A673 (cell line): ENCODE results near the gene SLIT1. TPM values are rescaled to one million over a fixed set of nuclear protein-coding genes. Genes with fewer than 3 reads are reported as not detected.
A peak's percentile ranks its signal among the peaks of the same experiment; 100 is the strongest.

ENCODE experiments used
- BruUV-seq: library from RNA; stranded (reverse); fragments of 400-500 nt; replicated peaks from 2 replicates; lab custom pipeline; 2021; lab: Mats Ljungman, UMichigan
- CTCF ChIA-PET: fragments of 300-600 bp; sonication (Branson Sonifier 250); formaldehyde crosslinking; loops from one replicate; lab custom pipeline; 2022; ENCODE audit warnings: antibody characterized with exemption; lab: Charles Lee
- POLR2A ChIA-PET: fragments of 300-600 bp; sonication (Branson Sonifier 250); formaldehyde crosslinking; loops from one replicate; lab custom pipeline; 2022; ENCODE audit warnings: antibody characterized with exemption; ENCODE audit not compliant: low non-redundant PET; lab: Charles Lee
- DNase-seq: peaks from one replicate; pipeline ENCODE4 v3.0.0-alpha.2; 2015; ENCODE audit warnings: low spot score
- H3K27ac ChIP-seq: fragments of 200-600 bp; sonication (generic); 2 replicates; pipeline ENCODE4 v1.5.1; 2016; ENCODE audit warnings: mixed run types, low read depth, mild to moderate bottlenecking, mixed read lengths, antibody characterized with exemption, low read length; ENCODE audit not compliant: poor library complexity, severe bottlenecking
- H3K27me3 ChIP-seq: fragments of 200-600 bp; sonication (generic); replicated peaks from 2 replicates; pipeline ENCODE4 v1.6.1; 2017; ENCODE audit warnings: mixed run types, low read depth, mild to moderate bottlenecking, mixed read lengths, antibody characterized with exemption, low read length; ENCODE audit not compliant: insufficient read depth, poor library complexity
- H3K36me3 ChIP-seq: fragments of 200-600 bp; sonication (generic); 2 replicates; pipeline ENCODE4 v1.6.1; 2016; ENCODE audit warnings: mixed run types, mild to moderate bottlenecking, mixed read lengths, antibody characterized with exemption, low read length; ENCODE audit not compliant: insufficient read depth, poor library complexity, severe bottlenecking
- H3K4me1 ChIP-seq: fragments of 200-600 bp; sonication (generic); 2 replicates; pipeline ENCODE4 v1.6.1; 2017; ENCODE audit warnings: mixed run types, mild to moderate bottlenecking, mixed read lengths, antibody characterized with exemption, low read length; ENCODE audit not compliant: insufficient read depth, poor library complexity, severe bottlenecking
- H3K4me3 ChIP-seq: fragments of 200-600 bp; sonication (generic); 2 replicates; pipeline ENCODE4 v1.5.1; 2016; ENCODE audit warnings: low read depth, mixed run types, mild to moderate bottlenecking, mixed read lengths, low read length; ENCODE audit not compliant: poor library complexity, severe bottlenecking
- H3K9me3 ChIP-seq: fragments of 200-600 bp; sonication (generic); 2 replicates; pipeline ENCODE4 v1.6.1; 2016; ENCODE audit warnings: mixed run types, low read depth, mild to moderate bottlenecking, mixed read lengths, antibody characterized with exemption, low read length; ENCODE audit not compliant: poor library complexity, severe bottlenecking
- EZH2 ChIP-seq: fragments of 200-600 bp; sonication (generic); IDR thresholded peaks from 2 replicates; pipeline ENCODE4 v1.6.1; 2017; ENCODE audit warnings: borderline replicate concordance, low read depth, mild to moderate bottlenecking, mixed read lengths, antibody characterized with exemption, low read length; ENCODE audit not compliant: poor library complexity, severe bottlenecking
- intact Hi-C: fragments of 100-400 bp; cut with micrococcal nuclease; formaldehyde crosslinking; loops from one replicate; pipeline ENCODE4 v1.10.0; 2022; ENCODE audit not compliant: unreplicated experiment
- total RNA-seq: library from RNA; stranded (reverse); gene quantifications from 2 replicates; pipeline ENCODE4 v1.2.3, GENCODE V29; 2021
- TF ChIP-seq, protein P1 (sequence below): fragments of 300-800, 200-600 bp; sonication (generic); conservative IDR thresholded peaks from 2 replicates; pipeline ENCODE4 v1.5.1; 2017; ENCODE audit warnings: low read depth, mild to moderate bottlenecking, antibody characterized with exemption, low read length, moderate library complexity, mixed read lengths

Gene SLIT1
- total RNA-seq, 1 experiment from 2014 or later, result 0.43 TPM

DNA sequence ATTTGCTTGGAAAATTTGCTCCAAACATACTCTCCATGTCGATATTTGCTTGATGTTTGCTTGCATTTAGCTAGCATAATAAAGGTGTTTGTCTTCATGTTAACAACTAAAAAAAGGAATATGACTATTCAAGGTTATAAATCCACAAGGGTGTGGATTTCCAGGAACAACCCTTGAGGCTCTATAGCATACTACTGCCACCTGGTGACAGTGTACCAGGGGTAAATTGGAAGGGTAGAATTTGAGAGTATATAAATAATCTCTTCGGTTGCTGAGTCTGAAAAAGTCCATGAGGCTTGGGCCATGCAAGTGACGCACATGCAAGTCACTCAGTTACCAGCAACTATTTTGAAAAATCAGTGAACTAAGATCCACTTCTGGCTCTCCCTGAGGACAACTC lies 68.4 kb downstream of the SLIT1 start:
- DNase-seq, result no peak
- Histone ChIP-seq H3K4me1 (no peaks in the 10 kb centered on the region), H3K27ac (no peak overlapping the region), H3K9me3 (no peaks in the 10 kb centered on the region), H3K36me3 (no peaks in the 10 kb centered on the region), H3K4me3 (no peak overlapping the region), H3K27me3 (peaks cover 17% of the 10 kb centered on the region)
- ChIA-PET POLR2A (no interaction called here), CTCF (no interaction called here)
- TF ChIP-seq EZH2, result no peak
- TF ChIP-seq, protein P1, sequence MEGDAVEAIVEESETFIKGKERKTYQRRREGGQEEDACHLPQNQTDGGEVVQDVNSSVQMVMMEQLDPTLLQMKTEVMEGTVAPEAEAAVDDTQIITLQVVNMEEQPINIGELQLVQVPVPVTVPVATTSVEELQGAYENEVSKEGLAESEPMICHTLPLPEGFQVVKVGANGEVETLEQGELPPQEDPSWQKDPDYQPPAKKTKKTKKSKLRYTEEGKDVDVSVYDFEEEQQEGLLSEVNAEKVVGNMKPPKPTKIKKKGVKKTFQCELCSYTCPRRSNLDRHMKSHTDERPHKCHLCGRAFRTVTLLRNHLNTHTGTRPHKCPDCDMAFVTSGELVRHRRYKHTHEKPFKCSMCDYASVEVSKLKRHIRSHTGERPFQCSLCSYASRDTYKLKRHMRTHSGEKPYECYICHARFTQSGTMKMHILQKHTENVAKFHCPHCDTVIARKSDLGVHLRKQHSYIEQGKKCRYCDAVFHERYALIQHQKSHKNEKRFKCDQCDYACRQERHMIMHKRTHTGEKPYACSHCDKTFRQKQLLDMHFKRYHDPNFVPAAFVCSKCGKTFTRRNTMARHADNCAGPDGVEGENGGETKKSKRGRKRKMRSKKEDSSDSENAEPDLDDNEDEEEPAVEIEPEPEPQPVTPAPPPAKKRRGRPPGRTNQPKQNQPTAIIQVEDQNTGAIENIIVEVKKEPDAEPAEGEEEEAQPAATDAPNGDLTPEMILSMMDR, result peak; percentile 40; the same call in 1 of the 2 replicates
- BruUV-seq, result no TSS peak
- intact Hi-C loops, result no loop called here

DNA sequence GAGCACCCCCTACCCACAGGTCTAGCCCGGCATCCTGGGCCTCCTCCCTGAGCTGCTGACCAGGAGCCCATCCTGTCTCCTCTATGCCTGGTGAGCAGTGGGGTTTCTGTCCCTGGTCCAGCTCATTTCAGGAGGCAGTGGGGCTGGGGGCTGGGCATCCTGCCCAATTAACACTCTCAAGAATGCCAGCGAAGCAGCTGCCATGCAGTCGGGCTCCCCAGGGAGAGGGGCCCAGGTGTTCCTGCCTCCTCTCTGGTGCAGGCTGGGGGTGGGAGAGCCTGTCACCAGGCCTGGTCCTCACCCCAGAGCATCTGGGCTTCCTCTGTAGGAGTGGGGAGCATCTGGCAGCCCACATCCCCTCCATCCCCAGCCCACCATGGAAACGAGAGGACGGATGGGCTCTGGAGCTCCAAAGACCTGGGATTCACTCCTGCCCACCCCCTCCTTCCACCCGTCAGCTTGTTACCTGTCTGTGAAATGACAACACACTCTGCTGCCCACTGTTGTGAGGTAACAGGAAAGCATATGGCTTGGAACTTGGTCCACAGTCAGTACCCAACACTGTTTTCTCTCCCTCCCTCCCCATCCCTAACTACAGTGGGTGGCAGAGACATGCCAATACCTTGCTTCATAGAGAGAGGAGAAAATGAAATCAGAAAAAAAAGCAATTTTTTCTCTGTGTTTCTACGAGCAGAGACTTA lies 69.1 kb downstream of the SLIT1 start:
- no peak for DNase-seq
- TF ChIP-seq, protein P1, result no peak
- TF ChIP-seq EZH2, result no peak
- no TSS peak for BruUV-seq
- CTCF ChIA-PET, result interaction anchor here (0.6 kb wide), 2 partner anchors 152 to 427 kb away, joined by 3 to 4 read pairs; no protein-coding TSS in a partner anchor
- Histone ChIP-seq H3K36me3 (no peaks in the 10 kb centered on the region), H3K4me1 (no peaks in the 10 kb centered on the region), H3K27ac (no peak overlapping the region), H3K9me3 (no peaks in the 10 kb centered on the region), H3K27me3 (peaks cover 21% of the 10 kb centered on the region), H3K4me3 (no peak overlapping the region)
- intact Hi-C loops, result no loop called here
- POLR2A ChIA-PET, result no interaction called here

DNA sequence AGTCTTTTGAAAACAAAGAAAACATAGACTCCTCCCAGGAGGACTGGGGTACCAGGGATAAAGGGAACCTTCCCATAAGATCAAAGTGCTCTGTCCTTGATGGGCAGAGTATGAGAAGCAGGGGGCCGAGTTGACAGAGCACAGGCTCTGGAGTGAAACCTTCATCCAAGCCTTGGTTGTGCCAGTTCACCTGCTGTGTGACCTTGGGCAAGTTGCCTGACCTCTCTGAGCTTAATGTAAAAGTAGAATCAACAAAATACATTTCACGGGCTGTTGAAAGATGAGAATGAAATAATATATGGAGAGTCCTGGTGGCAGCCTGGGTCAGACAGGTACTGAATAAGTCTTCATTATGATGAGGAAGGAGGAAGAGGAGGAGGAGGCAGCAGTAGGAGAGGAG lies 69.9 kb downstream of the SLIT1 start:
- ChIA-PET POLR2A (no interaction called here), CTCF (interaction anchor here (0.6 kb wide), 2 partner anchors 152 to 428 kb away, joined by 3 to 4 read pairs; no protein-coding TSS in a partner anchor)
- no peak for DNase-seq
- Histone ChIP-seq H3K36me3 (no peaks in the 10 kb centered on the region), H3K27me3 (peaks cover 18% of the 10 kb centered on the region), H3K27ac (no peak overlapping the region), H3K9me3 (no peaks in the 10 kb centered on the region), H3K4me1 (no peaks in the 10 kb centered on the region), H3K4me3 (no peak overlapping the region)
- intact Hi-C loops, result no loop called here
- TF ChIP-seq, protein P1, result no peak
- no peak for TF ChIP-seq EZH2
- BruUV-seq, result no TSS peak
